Loucy (cell line): ENCODE data around the gene ZNF804A.

Experiments
- EZH2phosphoT487 ChIP-seq: fragments of 200-600 bp; IDR thresholded peaks from 2 replicates; pipeline ENCODE4 v1.6.1; 2018; ENCODE audit warnings: antibody characterized with exemption, mild to moderate bottlenecking, moderate library complexity, borderline replicate concordance
- TF ChIP-seq, protein P1 (sequence below): fragments of 200-600 bp; sonication (generic); conservative IDR thresholded peaks from 2 replicates; pipeline ENCODE4 v1.5.1; 2014; ENCODE audit warnings: mild to moderate bottlenecking, antibody characterized with exemption, low read length

DNA sequence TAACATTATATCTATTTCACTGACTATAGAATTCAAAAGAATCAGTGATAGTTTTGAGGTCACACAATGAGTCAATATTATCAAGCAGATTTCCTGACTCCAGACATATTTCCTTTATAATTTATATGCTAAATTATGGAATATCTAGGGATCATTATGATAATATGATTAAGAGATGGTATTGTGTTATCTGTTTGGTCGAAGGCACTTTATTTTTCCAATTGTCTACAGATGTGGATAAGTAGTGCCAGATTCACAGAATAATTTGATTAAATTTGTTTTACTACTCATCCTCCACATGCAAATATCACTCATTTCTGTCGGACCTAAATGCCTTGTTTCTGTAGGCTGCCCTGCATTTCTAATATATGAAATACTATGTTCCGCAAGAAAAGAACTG is 4.4 kb downstream of the ZNF804A start:
- TF ChIP-seq, protein P1, sequence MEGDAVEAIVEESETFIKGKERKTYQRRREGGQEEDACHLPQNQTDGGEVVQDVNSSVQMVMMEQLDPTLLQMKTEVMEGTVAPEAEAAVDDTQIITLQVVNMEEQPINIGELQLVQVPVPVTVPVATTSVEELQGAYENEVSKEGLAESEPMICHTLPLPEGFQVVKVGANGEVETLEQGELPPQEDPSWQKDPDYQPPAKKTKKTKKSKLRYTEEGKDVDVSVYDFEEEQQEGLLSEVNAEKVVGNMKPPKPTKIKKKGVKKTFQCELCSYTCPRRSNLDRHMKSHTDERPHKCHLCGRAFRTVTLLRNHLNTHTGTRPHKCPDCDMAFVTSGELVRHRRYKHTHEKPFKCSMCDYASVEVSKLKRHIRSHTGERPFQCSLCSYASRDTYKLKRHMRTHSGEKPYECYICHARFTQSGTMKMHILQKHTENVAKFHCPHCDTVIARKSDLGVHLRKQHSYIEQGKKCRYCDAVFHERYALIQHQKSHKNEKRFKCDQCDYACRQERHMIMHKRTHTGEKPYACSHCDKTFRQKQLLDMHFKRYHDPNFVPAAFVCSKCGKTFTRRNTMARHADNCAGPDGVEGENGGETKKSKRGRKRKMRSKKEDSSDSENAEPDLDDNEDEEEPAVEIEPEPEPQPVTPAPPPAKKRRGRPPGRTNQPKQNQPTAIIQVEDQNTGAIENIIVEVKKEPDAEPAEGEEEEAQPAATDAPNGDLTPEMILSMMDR = no peak
- no peak for TF ChIP-seq EZH2phosphoT487
